Measurements from ENCODE around the gene WDR59. TPM values are rescaled to one million over a fixed set of nuclear protein-coding genes. Genes with fewer than 3 reads are reported as not detected.

Gene WDR59
- total RNA-seq, 4 donors from 2014 or later, result 16.3 to 30.6 (median 21.8) TPM

GRCh38 chr16:74874123-74874522, 110.8 kb downstream of the WDR59 start:
- TF ChIP-seq CTCF (IDR thresholded peaks at IDR 0.05), result no peak
- DNase-seq (ENCODE audit: low spot score) (no peak), ATAC-seq (ENCODE audit: low FRiP score) (no peak)

GRCh38 chr16:74872302-74872701, 112.6 kb downstream of the WDR59 start:
- no peak for ATAC-seq (ENCODE audit: low FRiP score)
- TF ChIP-seq CTCF (IDR thresholded peaks at IDR 0.05), result no peak

GRCh38 chr16:74871608-74872007, 113.3 kb downstream of the WDR59 start:
- no peak for TF ChIP-seq CTCF (IDR thresholded peaks at IDR 0.05)
- ATAC-seq (ENCODE audit: low FRiP score), result no peak
- no peak for DNase-seq (ENCODE audit: low spot score)

More at GRCh38 chr16:74872302-74872701, 112.6 kb downstream of the WDR59 start:
- DNase-seq (ENCODE audit: low spot score), result no peak

GRCh38 chr16:74868501-74868900, 116.4 kb downstream of the WDR59 start:
- TF ChIP-seq CTCF (IDR thresholded peaks at IDR 0.05), result no peak
- peak; percentile 35 for ATAC-seq (ENCODE audit: low FRiP score)
- DNase-seq (ENCODE audit: low spot score), result no peak

GRCh38 chr16:74868035-74868434, 116.9 kb downstream of the WDR59 start:
- ATAC-seq (ENCODE audit: low FRiP score) (no peak), DNase-seq (ENCODE audit: low spot score) (no peak)
- no peak for TF ChIP-seq CTCF (IDR thresholded peaks at IDR 0.05)

- ATAC-seq (ENCODE audit: low FRiP score) (no peak), DNase-seq (ENCODE audit: low spot score) (no peak)
- no peak for TF ChIP-seq CTCF (IDR thresholded peaks at IDR 0.05)
Observed at GRCh38 chr16:74867281-74867849, 117.6 kb downstream of the WDR59 start.

GRCh38 chr16:74865922-74866598, 118.9 kb downstream of the WDR59 start:
- DNase-seq (ENCODE audit: low spot score) (no peak), ATAC-seq (ENCODE audit: low FRiP score) (peak; percentile 45)
- TF ChIP-seq CTCF (IDR thresholded peaks at IDR 0.05), result no peak
